CD4-positive, CD25-positive, alpha-beta regulatory T cell (primary cell): ENCODE results near the gene TXNDC11. TPM values are rescaled to one million over a fixed set of nuclear protein-coding genes. Genes with fewer than 3 reads are reported as not detected.

ENCODE experiments used
- ATAC-seq, 2 donors: fragments of 150-1000 bp; cut with Tn5 transposase; one replicate each; pipeline ENCODE4 v1.10.0; 2021; ENCODE audit warnings: low read depth in 2 of 2, moderate number of reproducible peaks in 2 of 2, moderate library complexity in 1 of 2
- DNase-seq, 3 donors: peaks; one replicate each; pipeline versions ENCODE4 v3.0.0 to v3.0.0-alpha.2; 2012 to 2022; ENCODE audit warnings: mixed read lengths in 1 of 3
- H3K27ac ChIP-seq: one replicate; pipeline ENCODE4 v1.7.0; 2013; ENCODE audit warnings: mild to moderate bottlenecking, low read length; ENCODE audit not compliant: insufficient read depth, poor library complexity, severe bottlenecking
- H3K27me3 ChIP-seq: one replicate; pipeline ENCODE4 v1.7.0; 2013; ENCODE audit warnings: low read length; ENCODE audit not compliant: control insufficient read depth, insufficient read depth
- H3K36me3 ChIP-seq: one replicate; pipeline ENCODE4 v1.7.0; 2013; ENCODE audit warnings: mild to moderate bottlenecking, low read length, moderate library complexity; ENCODE audit not compliant: control insufficient read depth, insufficient read depth
- H3K4me1 ChIP-seq: 2 replicates; pipeline ENCODE4 v1.7.0; 2013; ENCODE audit warnings: mild to moderate bottlenecking, low read length; ENCODE audit not compliant: insufficient read depth, control insufficient read depth, poor library complexity, severe bottlenecking
- H3K4me3 ChIP-seq: one replicate; pipeline ENCODE4 v1.7.0; 2013; ENCODE audit warnings: low read depth, mild to moderate bottlenecking, low read length, moderate library complexity
- H3K9me3 ChIP-seq, 2 experiments: 1 replicate in 1 of 2; 2 replicates in 1 of 2; pipeline ENCODE4 v1.7.0; 2013; ENCODE audit warnings: low read length in 2 of 2, mild to moderate bottlenecking in 1 of 2, moderate library complexity in 1 of 2; ENCODE audit not compliant: control insufficient read depth in 2 of 2
- H3K27ac Mint-ChIP-seq, 3 donors: one replicate each; pipeline ENCODE4 v1.8.0; 2020 to 2022; ENCODE audit warnings: mild to moderate bottlenecking in 3 of 3, mixed read lengths in 3 of 3, moderate library complexity in 2 of 3
- H3K27me3 Mint-ChIP-seq: one replicate; pipeline ENCODE4 v1.8.0; 2022; ENCODE audit warnings: mild to moderate bottlenecking, mixed read lengths
- H3K36me3 Mint-ChIP-seq: one replicate; pipeline ENCODE4 v1.8.0; 2020; ENCODE audit warnings: mixed read lengths
- H3K4me1 Mint-ChIP-seq, 4 donors: one replicate each; pipeline ENCODE4 v1.8.0; 2020 to 2022; ENCODE audit warnings: mixed read lengths in 4 of 4, mild to moderate bottlenecking in 1 of 4
- H3K4me3 Mint-ChIP-seq, 4 donors: one replicate each; pipeline ENCODE4 v1.8.0; 2020 to 2022; ENCODE audit warnings: mild to moderate bottlenecking in 4 of 4, mixed read lengths in 4 of 4, moderate library complexity in 3 of 4
- H3K9me3 Mint-ChIP-seq, 7 donors: one replicate each; pipeline ENCODE4 v1.8.0; 2020 to 2022; ENCODE audit warnings: mixed read lengths in 7 of 7, mild to moderate bottlenecking in 3 of 7, moderate library complexity in 2 of 7
- polyA plus RNA-seq, 4 donors: library from polyadenylated mRNA; unstranded; fragments of 300-500 nt; fragmentation: Illumina TruSeq; gene quantifications; one replicate each; pipeline ENCODE4 v1.2.3, GENCODE V29; 2021
- total RNA-seq: library from RNA; stranded (reverse); gene quantifications from one replicate; pipeline ENCODE4 v1.2.3, GENCODE V29; 2022

The TXNDC11 gene
- total and polyA plus RNA-seq, 5 donors from 2014 or later: 64.9 to 178 (median 71.3) TPM

DNA sequence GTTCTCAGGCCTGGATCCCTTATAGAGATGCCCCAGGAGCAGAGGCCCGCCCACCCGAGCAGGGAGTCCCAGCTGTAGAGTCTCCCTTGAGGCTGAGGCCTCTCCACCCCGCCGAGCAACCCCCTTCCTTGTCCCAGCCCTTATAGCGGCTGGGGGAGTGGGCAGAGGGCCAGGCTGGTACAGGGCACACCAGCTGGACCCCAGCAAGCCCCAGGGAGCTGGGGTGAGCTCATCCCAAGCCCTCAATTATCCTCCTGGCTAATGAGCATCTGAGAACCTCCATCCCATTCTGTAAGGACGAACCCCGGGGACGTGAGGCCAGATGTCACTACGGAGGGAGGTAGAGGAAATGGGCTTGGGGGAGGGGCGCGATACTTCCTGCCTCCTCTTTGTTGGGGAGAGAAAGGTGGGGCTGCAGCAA lies 77.6 kb downstream of the TXNDC11 start:
- ATAC-seq: no peak

DNA sequence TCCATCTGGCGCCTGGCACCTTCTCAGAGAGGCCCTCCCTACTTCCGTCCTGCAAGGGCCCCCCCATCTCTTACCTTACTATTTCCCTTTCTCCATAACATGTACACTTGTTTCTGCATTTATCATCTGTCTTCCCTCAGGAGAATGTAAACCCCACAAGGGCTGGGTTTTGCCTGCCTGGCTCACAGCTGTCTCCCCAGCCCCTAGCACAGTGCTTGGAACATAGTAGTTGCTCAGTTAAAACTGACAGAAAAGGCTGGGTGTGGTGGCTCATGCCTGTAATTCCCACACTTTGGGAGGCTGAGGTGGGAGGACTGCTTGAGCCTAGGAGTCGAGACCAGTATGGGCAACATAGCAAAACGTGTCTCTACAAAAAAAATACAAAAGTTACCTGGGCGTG lies 80.1 kb downstream of the TXNDC11 start:
- Mint-ChIP-seq H3K4me1 (peaks cover 9 to 47% (median 30%) of the 10 kb centered on the region in 4 donors), H3K4me3 (no peak overlapping the region), H3K27me3 (peaks cover 4% of the 10 kb centered on the region), H3K9me3 (no peaks in the 10 kb centered on the region), H3K36me3 (no peaks in the 10 kb centered on the region), H3K27ac (peak overlapping the region in 2 of 3 donors; percentile 76 to 86)
- Histone ChIP-seq H3K9me3 (no peaks in the 10 kb centered on the region), H3K4me3 (no peak overlapping the region), H3K36me3 (no peaks in the 10 kb centered on the region), H3K27ac (no peak overlapping the region), H3K4me1 (peaks cover 25% of the 10 kb centered on the region), H3K27me3 (no peaks in the 10 kb centered on the region)
- ATAC-seq (no peak), DNase-seq (no peak)

More for the DNA sequence above, 77.6 kb downstream of the TXNDC11 start:
- peak; percentile 27 to 75 (median 52) for DNase-seq
- Histone ChIP-seq H3K9me3 (no peaks in the 10 kb centered on the region), H3K27ac (peak overlapping the region; percentile 76), H3K27me3 (no peaks in the 10 kb centered on the region), H3K4me3 (peak overlapping the region; percentile 44), H3K36me3 (no peaks in the 10 kb centered on the region), H3K4me1 (peaks cover 42% of the 10 kb centered on the region)
- Mint-ChIP-seq H3K27me3 (peaks cover 4% of the 10 kb centered on the region), H3K9me3 (no peaks in the 10 kb centered on the region), H3K4me3 (peak overlapping the region; percentile 81 to 88 (median 86)), H3K36me3 (no peaks in the 10 kb centered on the region), H3K27ac (peak overlapping the region; percentile 94 to 97 (median 95)), H3K4me1 (peaks cover 9 to 59% (median 32%) of the 10 kb centered on the region in 4 donors)

DNA sequence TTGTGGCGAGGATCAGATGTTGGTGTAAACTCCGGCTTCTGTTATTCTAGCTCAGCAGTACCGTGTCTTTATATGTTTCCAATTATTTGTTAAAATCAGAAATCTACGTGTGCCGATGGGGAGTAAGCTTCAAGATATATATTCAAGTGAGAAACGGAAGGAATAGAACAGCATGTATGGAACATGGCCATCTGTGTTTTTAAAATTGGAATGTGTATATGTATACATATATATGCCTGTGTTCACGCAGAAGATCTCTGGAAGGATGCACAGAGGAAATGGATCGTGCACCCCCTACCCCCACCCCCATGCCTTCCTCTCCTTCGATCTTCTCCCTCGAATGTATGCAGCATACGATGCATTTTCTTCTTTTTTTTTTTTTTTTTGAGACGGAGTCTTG lies 82.1 kb downstream of the TXNDC11 start:
- no peaks in the 10 kb centered on the region for H3K36me3 ChIP-seq
- peaks cover 14% of the 10 kb centered on the region for H3K4me1 ChIP-seq
- H3K36me3 Mint-ChIP-seq: no peaks in the 10 kb centered on the region
- no peak overlapping the region for H3K4me3 ChIP-seq
- H3K27ac ChIP-seq: no peak overlapping the region
- no peak overlapping the region for H3K27ac Mint-ChIP-seq
- H3K9me3 ChIP-seq: no peaks in the 10 kb centered on the region
- ATAC-seq (no peak), DNase-seq (no peak)
- no peaks in the 10 kb centered on the region for H3K9me3 Mint-ChIP-seq
- no peak overlapping the region for H3K4me3 Mint-ChIP-seq
- peaks cover 9 to 29% (median 16%) of the 10 kb centered on the region in 4 donors for H3K4me1 Mint-ChIP-seq
- peaks cover 4% of the 10 kb centered on the region for H3K27me3 Mint-ChIP-seq
- no peaks in the 10 kb centered on the region for H3K27me3 ChIP-seq

GRCh38 chr16:11658896-11659708 lies 83.6 kb downstream of the TXNDC11 start:
- H3K36me3 Mint-ChIP-seq: no peaks in the 10 kb centered on the region
- Histone ChIP-seq H3K4me1 (peaks cover 4% of the 10 kb centered on the region), H3K27ac (no peak overlapping the region), H3K36me3 (no peaks in the 10 kb centered on the region), H3K9me3 (no peaks in the 10 kb centered on the region), H3K4me3 (no peak overlapping the region), H3K27me3 (no peaks in the 10 kb centered on the region)
- peaks cover 0 to 20% (median 8%) of the 10 kb centered on the region in 4 donors for H3K4me1 Mint-ChIP-seq
- ATAC-seq (no peak), DNase-seq (no peak)
- H3K4me3 Mint-ChIP-seq: no peak overlapping the region
- H3K27ac Mint-ChIP-seq: no peak overlapping the region
- H3K27me3 Mint-ChIP-seq: no peaks in the 10 kb centered on the region
- H3K9me3 Mint-ChIP-seq: no peaks in the 10 kb centered on the region

GRCh38 chr16:11657556-11657955 lies 85.1 kb downstream of the TXNDC11 start:
- Mint-ChIP-seq H3K27me3 (peaks cover 5% of the 10 kb centered on the region), H3K36me3 (no peaks in the 10 kb centered on the region), H3K27ac (no peak overlapping the region), H3K4me3 (no peak overlapping the region), H3K9me3 (no peaks in the 10 kb centered on the region), H3K4me1 (peaks cover 0 to 8% (median 7%) of the 10 kb centered on the region in 4 donors)
- no peak overlapping the region for H3K4me3 ChIP-seq
- no peaks in the 10 kb centered on the region for H3K36me3 ChIP-seq
- no peak overlapping the region for H3K27ac ChIP-seq
- ATAC-seq: no peak
- no peaks in the 10 kb centered on the region for H3K9me3 ChIP-seq
- H3K4me1 ChIP-seq: peaks cover 5% of the 10 kb centered on the region
- H3K27me3 ChIP-seq: no peaks in the 10 kb centered on the region
- DNase-seq: no peak

- Histone ChIP-seq H3K9me3 (no peaks in the 10 kb centered on the region), H3K36me3 (no peaks in the 10 kb centered on the region), H3K27me3 (no peaks in the 10 kb centered on the region), H3K27ac (no peak overlapping the region), H3K4me1 (peaks cover 5% of the 10 kb centered on the region), H3K4me3 (no peak overlapping the region)
- Mint-ChIP-seq H3K27me3 (peaks cover 5% of the 10 kb centered on the region), H3K4me3 (no peak overlapping the region), H3K27ac (no peak overlapping the region), H3K9me3 (peaks cover 0 to 1% (median 0%) of the 10 kb centered on the region in 7 donors), H3K4me1 (peaks cover 0 to 14% (median 8%) of the 10 kb centered on the region in 4 donors), H3K36me3 (no peaks in the 10 kb centered on the region)
- no peak for ATAC-seq
- no peak for DNase-seq
These were observed 87.0 kb downstream of the TXNDC11 start for GRCh38 chr16:11655655-11656054.

GRCh38 chr16:11651796-11652195 lies 90.9 kb downstream of the TXNDC11 start:
- no peak overlapping the region for H3K27ac Mint-ChIP-seq
- H3K9me3 Mint-ChIP-seq: peaks cover 0 to 1% (median 0%) of the 10 kb centered on the region in 7 donors
- H3K4me1 Mint-ChIP-seq: peaks cover 0 to 14% (median 7%) of the 10 kb centered on the region in 4 donors
- Histone ChIP-seq H3K27ac (no peak overlapping the region), H3K36me3 (no peaks in the 10 kb centered on the region), H3K4me1 (peaks cover 5% of the 10 kb centered on the region), H3K27me3 (no peaks in the 10 kb centered on the region), H3K4me3 (no peak overlapping the region), H3K9me3 (no peaks in the 10 kb centered on the region)
- no peak for ATAC-seq
- no peak overlapping the region for H3K4me3 Mint-ChIP-seq
- peaks cover 5% of the 10 kb centered on the region for H3K27me3 Mint-ChIP-seq
- no peak for DNase-seq
- no peaks in the 10 kb centered on the region for H3K36me3 Mint-ChIP-seq
